Measurements from ENCODE around the gene C20orf204.
"Not testable (repeated sequence)": the region's sequence is repeated elsewhere in the genome, so short reads cannot be mapped to it uniquely, and the experiment has no call there.

Gene C20orf204

DNA sequence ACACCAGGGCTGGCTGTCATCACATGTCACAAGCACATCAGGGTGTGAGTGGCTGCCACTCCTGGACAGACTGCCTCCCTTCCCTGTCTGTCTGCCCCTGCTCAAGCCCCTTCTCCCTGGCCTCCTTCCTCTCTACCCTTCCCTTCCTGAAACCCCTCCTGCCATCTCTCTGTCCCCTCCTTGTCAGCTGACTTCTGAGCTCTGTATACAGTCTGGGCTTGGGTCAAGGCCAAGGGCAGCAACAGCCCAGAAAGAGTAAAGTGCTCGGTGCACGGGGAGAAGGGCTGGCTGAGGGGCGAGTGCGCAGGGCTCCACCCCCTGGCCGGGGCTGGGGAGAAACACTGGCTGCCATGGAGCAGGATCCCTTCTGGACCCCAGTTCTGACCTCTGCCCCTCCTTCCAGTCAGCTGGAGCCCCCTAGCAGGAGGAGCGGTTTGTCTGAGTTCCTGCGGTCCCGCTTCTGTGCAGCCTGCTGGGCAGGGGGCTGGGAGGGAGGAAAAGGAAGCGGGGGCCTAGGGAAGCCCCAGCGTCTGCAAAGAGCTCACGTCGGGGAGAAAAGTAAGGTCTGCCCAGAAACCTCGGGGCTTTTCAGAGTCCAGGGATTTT, 46.2 kb downstream of the C20orf204 start:
- no peak for DNase-seq (ENCODE audit: low read depth in 3 of 3, low spot score in 1 of 3)

DNA sequence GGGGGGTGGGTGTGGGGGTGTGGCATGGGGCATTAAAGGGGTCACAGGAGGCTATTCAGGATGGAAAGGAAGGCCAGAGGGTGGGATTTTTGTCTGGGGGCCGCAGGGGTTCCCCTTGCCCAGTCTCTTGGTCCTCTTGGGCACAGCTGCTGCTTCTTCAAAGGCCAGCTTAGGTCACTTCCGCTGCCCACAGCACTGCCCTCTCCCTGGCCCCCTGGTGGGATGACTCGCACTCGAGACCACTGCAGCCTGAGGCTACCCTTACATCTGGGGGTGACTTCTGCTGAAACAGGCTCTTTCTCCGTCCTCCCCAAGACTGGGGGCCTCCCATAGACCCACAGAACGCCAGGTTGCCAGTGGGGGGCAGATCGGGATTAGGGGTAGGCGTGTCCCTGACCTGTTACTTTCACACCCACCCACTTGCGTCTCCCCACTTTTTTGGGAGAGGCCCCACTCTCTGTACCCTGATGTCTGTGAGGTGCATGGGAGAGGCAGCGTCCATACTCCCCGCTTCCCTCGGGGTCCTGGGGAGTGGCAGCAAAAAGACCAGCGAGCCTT, 46.9 kb downstream of the C20orf204 start:
- no peak for DNase-seq (ENCODE audit: low read depth in 3 of 3, low spot score in 1 of 3)

DNA sequence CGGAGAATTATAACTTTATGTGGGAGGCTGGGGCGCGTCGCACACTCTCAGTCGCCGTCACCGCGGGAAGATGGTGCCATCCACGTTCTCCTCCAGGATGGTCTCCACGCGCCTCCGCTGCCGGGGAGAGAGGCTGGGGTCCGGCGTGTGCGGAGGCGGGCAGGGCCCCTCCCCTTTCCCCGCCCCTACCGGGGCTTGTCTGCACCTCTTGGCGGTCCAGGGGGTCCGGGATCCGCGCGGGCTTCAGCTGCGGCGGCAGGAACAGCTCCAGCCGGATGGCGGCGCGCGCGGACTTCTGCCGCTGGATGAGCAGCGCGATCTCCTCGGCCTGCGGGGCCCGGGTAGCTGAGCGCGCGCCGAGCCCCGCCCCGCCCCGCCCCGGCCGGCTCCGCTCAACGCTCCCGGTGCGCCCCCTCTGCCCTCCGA, 47.4 kb downstream of the C20orf204 start:
- peak in 2 of 3 donors; percentile 36 to 55 for DNase-seq (ENCODE audit: low read depth in 3 of 3, low spot score in 1 of 3)

DNA sequence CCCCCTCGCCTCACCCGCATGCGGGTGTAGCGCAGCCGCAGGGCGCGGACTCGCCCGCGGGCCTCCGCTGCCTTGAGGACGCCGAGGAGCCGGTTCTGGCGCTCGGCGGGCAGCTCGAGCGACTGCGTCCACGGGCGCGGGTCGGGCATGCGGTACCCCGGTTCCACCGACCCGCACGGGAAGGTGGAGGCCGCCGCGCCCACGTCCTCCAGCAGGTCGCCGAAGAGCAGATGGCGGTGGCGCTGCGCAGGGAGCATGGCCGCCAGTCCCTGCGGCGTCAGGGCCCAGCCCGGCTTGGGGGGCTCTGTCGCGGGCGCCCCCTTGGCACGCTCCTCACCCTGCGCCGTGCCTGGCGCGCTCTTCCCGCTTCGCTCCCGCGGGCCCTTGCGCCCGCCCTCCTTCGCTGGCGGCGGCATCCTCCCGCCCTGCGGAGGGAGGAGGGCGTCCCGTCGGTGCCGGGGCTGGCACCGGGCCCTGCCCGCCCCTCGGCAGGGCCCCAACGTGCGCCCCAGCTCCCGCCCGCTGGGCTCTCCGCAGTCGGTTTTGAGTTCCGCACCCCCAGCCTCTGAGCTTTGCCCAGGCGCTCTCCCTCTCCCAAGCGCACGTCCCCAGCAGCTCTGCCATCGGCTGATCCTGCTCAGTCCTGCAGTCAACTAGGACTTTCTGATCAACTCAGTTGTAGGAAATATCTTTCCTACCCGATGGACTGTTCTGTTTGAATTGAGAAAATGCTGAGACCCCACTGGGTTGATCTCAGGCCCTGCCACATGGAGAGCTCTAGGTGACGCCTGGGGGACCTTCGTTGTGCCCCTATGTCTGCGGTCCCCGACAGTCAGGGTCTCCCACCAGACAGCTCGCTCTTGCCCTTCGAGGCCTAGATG, 48.1 kb downstream of the C20orf204 start, which contains the start of gene LKAAEAR1:
Gene LKAAEAR1 (minus strand): TSS at position 595 of the 881 bp plus-strand sequence. CDS start 179 bp downstream, at position 416.
- no peak for DNase-seq (ENCODE audit: low read depth in 3 of 3, low spot score in 1 of 3)

DNA sequence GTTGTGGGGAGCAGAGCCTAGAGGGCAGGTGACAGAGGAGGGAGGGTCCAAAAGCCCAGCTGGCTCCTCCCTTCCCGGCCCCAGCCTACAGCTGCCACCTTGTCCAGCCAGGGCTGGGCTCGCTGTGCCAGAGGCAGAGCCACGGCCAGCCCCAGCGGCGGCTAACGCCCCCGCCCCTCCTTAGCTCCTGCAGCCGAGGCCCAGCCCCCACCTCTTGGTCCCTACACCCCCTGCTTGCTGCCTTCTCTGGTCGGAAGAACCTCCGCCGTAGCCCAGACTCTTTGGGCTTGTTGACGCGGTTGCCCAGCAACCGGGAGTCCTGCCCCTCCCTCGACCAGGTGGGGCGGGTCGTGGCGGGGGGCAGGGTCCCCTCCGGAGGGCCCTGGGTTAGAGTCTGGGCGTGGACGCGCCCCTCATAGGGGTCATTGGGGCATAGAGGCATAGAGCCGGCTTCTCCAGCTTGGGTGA, 48.7 kb downstream of the C20orf204 start:
- no peak for DNase-seq (ENCODE audit: low read depth in 3 of 3, low spot score in 1 of 3)

DNA sequence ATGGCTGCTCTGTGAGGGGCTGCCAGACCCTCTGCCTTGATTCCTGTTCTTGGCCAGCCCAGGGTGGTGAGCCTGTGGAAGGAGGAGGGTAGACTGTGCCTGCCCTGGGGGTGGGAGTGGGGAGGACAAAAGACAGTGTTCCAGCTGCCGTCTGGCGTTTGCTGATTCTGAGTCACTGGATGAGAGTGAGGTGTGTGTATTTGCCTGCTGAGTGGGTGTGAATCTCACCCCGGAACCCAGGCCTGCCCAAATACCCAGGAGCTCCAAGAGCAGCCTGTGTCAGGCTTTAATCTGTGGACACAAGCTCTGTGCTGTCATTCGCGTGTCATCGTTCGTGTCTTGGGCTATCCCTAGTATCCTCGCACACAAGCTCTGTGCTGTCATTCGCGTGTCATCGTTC, 50.8 kb downstream of the C20orf204 start:
- DNase-seq (ENCODE audit: low read depth in 3 of 3, low spot score in 1 of 3): no peak

DNA sequence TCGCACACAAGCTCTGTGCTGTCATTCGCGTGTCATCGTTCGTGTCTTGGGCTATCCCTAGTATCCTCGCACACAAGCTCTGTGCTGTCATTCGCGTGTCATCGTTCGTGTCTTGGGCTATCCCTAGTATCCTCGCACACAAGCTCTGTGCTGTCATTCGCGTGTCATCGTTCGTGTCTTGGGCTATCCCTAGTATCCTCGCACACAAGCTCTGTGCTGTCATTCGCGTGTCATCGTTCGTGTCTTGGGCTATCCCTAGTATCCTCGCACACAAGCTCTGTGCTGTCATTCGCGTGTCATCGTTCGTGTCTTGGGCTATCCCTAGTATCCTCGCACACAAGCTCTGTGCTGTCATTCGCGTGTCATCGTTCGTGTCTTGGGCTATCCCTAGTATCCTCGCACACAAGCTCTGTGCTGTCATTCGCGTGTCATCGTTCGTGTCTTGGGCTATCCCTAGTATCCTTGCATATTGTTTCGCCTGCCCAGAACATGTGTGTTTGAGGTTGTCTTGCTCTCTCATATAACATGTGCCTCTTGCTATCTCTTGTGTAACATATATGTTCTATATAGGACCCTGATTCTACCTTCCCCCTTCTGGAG, 51.3 kb downstream of the C20orf204 start:
- DNase-seq (ENCODE audit: low read depth in 3 of 3, low spot score in 1 of 3): not testable (repeated sequence)

DNA sequence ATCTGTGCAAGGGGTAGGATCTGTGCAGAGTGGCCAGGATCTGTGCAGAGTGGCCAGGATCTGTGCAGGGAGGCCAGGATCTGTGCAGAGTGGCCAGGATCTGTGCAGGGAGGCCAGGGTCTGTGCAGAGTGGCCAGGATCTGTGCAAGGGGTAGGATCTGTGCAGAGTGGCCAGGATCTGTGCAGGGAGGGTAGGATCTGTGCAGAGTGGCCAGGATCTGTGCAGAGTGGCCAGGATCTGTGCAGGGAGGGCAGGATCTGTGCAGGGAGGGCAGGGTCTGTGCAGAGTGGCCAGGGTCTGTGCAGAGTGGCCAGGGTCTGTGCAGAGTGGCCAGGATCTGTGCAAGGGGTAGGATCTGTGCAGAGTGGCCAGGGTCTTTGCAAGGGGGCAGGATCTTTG, 52.6 kb downstream of the C20orf204 start:
- not testable (repeated sequence) for DNase-seq (ENCODE audit: low read depth in 3 of 3, low spot score in 1 of 3)

All from stimulated activated CD4-positive, alpha-beta T cell treated with anti-CD3 and anti-CD28 coated beads, TNF-alpha, amount 100 ng/mL, for 1 hour (primary cell).